ENCODE data around the gene ITPRID1.

The ITPRID1 gene

GRCh38 chr7:31651234-31652062, 137.6 kb downstream of the ITPRID1 start (continued):
- TF ChIP-seq ZSCAN5A (tag by site-specific recombination; IDR thresholded peaks at IDR 0.05): no peak
- no peak for TF ChIP-seq ZNF248 (tag by site-specific recombination; IDR thresholded peaks at IDR 0.05)
- no peak for TF ChIP-seq ZNF280D (tag by site-specific recombination; IDR thresholded peaks at IDR 0.05)
- TF ChIP-seq ZIC2 (tag by site-specific recombination; IDR thresholded peaks at IDR 0.05): no peak
- no peak for TF ChIP-seq ZNF280C (tag by site-specific recombination; IDR thresholded peaks at IDR 0.05)
- no peak for TF ChIP-seq ZNF148 (tag by site-specific recombination; IDR thresholded peaks at IDR 0.05; ENCODE audit: borderline replicate concordance)
- TF ChIP-seq ZNF561 (tag by site-specific recombination; IDR thresholded peaks at IDR 0.05; ENCODE audit: borderline replicate concordance): no peak
- TF ChIP-seq ZNF777 (tag by site-specific recombination; IDR thresholded peaks at IDR 0.05; ENCODE audit: borderline replicate concordance): no peak
- TF ChIP-seq ZNF223 (tag by site-specific recombination; IDR thresholded peaks at IDR 0.05): no peak

- H3K36me3 ChIP-seq (ENCODE audit: control insufficient read depth in 2 of 2, insufficient read depth in 1 of 2, low read length in 2 of 2): no peaks in the 10 kb centered on the region
- POLR2A ChIA-PET: no interaction called here
- CTCF ChIA-PET: interaction anchor here (0.6 kb wide), 1 partner anchor 517 kb away, joined by 3 read pairs; no protein-coding TSS in a partner anchor
- H3K27ac ChIP-seq (ENCODE audit: extremely low read depth, low read depth, low read length): no peak overlapping the region
- no peak overlapping the region for H3K4me3 ChIP-seq (ENCODE audit: low read depth, low read length)
- H3K9me3 ChIP-seq (ENCODE audit: control insufficient read depth, insufficient read depth, low read depth, low read length): no peaks in the 10 kb centered on the region
- H3K4me1 ChIP-seq (ENCODE audit: control insufficient read depth, insufficient read depth, low read length): no peaks in the 10 kb centered on the region
- no peak for TF ChIP-seq KLF17 (tag by site-specific recombination; IDR thresholded peaks at IDR 0.05)
- no peak for TF ChIP-seq ZNF175 (tag by site-specific recombination; IDR thresholded peaks at IDR 0.05)
- TF ChIP-seq ZNF48 (tag by site-specific recombination; IDR thresholded peaks at IDR 0.05): no peak
- no peak for TF ChIP-seq ELK4 (IDR thresholded peaks at IDR 0.05; ENCODE audit: borderline replicate concordance, low read depth, low read length)
- TF ChIP-seq ZNF521 (tag by site-specific recombination; IDR thresholded peaks at IDR 0.05): no peak
- no peak for TF ChIP-seq PRDM6 (tag by site-specific recombination; IDR thresholded peaks at IDR 0.05)
- TF ChIP-seq ZNF777 (tag by site-specific recombination; IDR thresholded peaks at IDR 0.05; ENCODE audit: borderline replicate concordance): no peak
- no peak for TF ChIP-seq ZNF354C (tag by site-specific recombination; IDR thresholded peaks at IDR 0.05; ENCODE audit: borderline replicate concordance, low read depth)
- no peak for TF ChIP-seq ZNF366 (tag by site-specific recombination; conservative IDR thresholded peaks at IDR 0.05)
- TF ChIP-seq ZNF707 (tag by site-specific recombination; IDR thresholded peaks at IDR 0.05): no peak
These were observed 138.1 kb downstream of the ITPRID1 start for GRCh38 chr7:31652063-31652326.

Data from HEK293 (cell line).